NB4 (cell line): ENCODE measurements around the gene APOBR.
"Not testable (repeated sequence)": the region's sequence is repeated elsewhere in the genome, so short reads cannot be mapped to it uniquely, and the experiment has no call there.

Experiments
- DNase-seq: peaks from one replicate; pipeline ENCODE4 v3.0.0; 2010; ENCODE audit warnings: low read depth
- H3K4me3 ChIP-seq: one replicate; pipeline ENCODE4 v1.5.1; 2011; ENCODE audit warnings: mild to moderate bottlenecking, low read depth, low read length, moderate library complexity
- CTCF ChIP-seq: IDR thresholded peaks from one replicate; pipeline ENCODE4 v1.5.1; 2012; ENCODE audit warnings: low read depth, low read length
- MAX ChIP-seq: IDR thresholded peaks from 2 replicates; pipeline ENCODE4 v1.6.1; 2011; ENCODE audit warnings: low read depth, low read length
- MYC ChIP-seq: IDR thresholded peaks from 2 replicates; pipeline ENCODE4 v1.6.1; 2011; ENCODE audit warnings: low read depth, low read length
- POLR2A ChIP-seq: IDR thresholded peaks from 2 replicates; pipeline ENCODE4 v1.6.1; 2011; ENCODE audit warnings: mild to moderate bottlenecking; ENCODE audit not compliant: insufficient read length; ENCODE audit errors: extremely low read depth

APOBR gene

DNA sequence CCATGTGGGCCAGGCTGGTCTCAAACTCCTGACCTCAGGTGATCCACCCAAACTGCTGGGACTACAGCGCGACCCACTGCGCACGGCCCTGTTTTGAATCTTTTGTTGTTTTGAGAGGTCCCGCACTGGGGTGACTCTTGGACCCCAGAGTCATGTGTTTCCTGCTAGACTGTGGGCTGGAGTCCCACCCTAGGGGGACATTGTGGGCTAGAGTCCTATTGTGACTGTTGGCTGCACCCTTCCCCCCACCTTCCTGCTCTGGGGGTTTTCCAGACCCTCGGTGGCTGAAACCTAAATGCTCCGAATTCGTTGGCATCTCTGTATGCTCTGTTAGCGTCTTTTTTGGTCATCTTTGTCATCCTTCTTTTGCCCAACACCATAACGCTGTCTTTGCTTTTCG is 28.3 kb downstream of the APOBR start:
- H3K4me3 ChIP-seq = no peak overlapping the region
- DNase-seq = no peak
- TF ChIP-seq MYC = no peak
- TF ChIP-seq MAX = no peak
- TF ChIP-seq POLR2A = no peak
- no peak for TF ChIP-seq CTCF

DNA sequence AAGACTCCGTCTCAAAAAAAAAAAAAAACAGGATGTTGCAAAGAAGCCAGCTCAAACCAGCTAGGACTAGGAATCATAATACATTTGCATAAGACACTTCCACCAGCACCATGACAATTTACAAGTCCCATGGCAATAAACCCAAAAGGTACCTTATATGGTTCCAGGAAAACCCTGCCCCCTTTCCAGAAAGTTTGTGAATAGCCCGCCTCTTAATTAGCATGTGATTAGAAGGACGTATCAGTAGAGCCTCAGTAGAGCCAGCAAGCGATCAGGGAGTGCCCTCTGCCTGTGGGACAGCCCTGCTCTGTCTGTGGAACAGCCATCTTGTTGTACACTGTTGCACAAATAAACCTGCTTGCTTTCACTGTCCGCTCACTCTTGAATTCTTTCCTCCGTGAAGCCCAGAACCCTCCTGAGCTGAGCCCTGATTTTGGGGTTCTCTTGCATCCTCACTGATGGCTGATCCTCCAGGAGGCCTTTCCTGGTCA is 30.3 kb downstream of the APOBR start:
- TF ChIP-seq CTCF = no peak
- no peak for TF ChIP-seq MAX
- no peak for TF ChIP-seq POLR2A
- TF ChIP-seq MYC = no peak
- peak; percentile 70 for DNase-seq

GRCh38 chr16:28526201-28527099 is 32.0 kb downstream of the APOBR start:
- no peak for DNase-seq
- no peak overlapping the region for H3K4me3 ChIP-seq
- TF ChIP-seq CTCF = no peak
- TF ChIP-seq POLR2A = no peak
- no peak for TF ChIP-seq MAX
- TF ChIP-seq MYC = no peak

More for the DNA sequence above, 30.3 kb downstream of the APOBR start:
- H3K4me3 ChIP-seq = no peak overlapping the region

DNA sequence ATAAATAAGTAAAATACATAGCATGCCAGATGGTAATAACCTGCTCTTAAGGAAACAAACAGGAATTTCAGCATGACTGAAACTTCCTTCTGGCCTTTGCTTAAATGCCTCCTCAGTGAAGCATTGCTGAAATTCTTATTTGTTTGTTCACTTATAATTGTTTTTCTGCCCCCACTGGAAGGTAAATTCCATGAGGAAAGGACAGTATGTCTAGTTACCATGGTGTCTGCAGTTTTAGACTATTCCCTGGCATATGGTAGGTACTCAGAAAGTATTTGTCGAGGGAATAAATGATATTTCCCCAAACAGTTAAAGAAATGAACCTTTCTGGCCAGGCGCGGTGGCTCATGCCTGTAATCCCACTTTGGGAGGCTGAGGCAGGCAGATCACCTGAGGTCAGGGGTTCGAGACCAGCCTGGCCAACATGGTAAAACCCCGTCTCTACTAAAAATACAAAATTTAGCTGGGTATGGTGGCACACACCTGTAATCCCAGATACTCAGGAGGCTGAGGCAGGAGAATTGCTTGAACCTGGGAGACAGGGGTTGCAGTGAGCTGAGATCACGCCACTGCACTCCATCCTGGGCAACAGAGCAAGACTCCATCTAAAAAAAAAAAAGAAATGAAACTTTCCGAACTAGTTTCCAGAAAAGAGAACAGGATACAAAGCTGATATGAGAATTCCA is 32.8 kb downstream of the APOBR start:
- not testable (repeated sequence) for DNase-seq, H3K4me3 ChIP-seq

DNA sequence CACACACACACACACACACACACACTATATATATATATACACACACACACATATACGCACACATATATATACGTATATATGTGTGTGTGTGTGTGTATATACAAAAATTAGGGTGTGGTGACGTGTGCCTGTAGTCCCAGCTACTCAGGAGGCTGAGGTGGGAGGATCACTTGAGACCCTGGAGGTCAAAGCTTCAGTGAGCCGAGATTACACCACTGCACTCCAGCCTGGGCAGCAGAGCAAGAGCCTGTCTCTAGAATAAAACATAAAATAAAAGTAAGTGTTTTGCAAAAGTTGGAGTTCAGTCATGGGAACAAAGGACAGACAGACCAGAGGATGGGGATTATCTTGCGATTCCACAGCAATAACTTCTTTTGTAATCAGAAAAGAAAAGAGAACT is 33.5 kb downstream of the APOBR start:
- DNase-seq = no peak
- H3K4me3 ChIP-seq = no peak overlapping the region
- TF ChIP-seq POLR2A (no peak), MYC (no peak), CTCF (no peak), MAX (no peak)

- TF ChIP-seq MYC = no peak
- TF ChIP-seq CTCF = no peak
- no peak for TF ChIP-seq POLR2A
- no peak for TF ChIP-seq MAX
- DNase-seq = no peak
- H3K4me3 ChIP-seq = no peak overlapping the region
Measured at GRCh38 chr16:28528463-28528867, 34.0 kb downstream of the APOBR start.
